HUES64 (cell line): ENCODE measurements around the gene ETFBKMT.
A peak's percentile ranks its signal among the peaks of the same experiment; 100 is the strongest.
"Not testable (repeated sequence)": the region's sequence is repeated elsewhere in the genome, so short reads cannot be mapped to it uniquely, and the experiment has no call there.

ENCODE experiments used
- H3K27ac ChIP-seq: 2 replicates; pipeline ENCODE4 v1.7.0; 2013; ENCODE audit warnings: low read depth, low read length, inconsistent platforms
- H3K27me3 ChIP-seq: 2 replicates; pipeline ENCODE4 v1.6.1; 2013; ENCODE audit warnings: mild to moderate bottlenecking, low read length; ENCODE audit not compliant: insufficient read depth
- H3K36me3 ChIP-seq: 2 replicates; pipeline ENCODE4 v1.6.1; 2013; ENCODE audit warnings: mild to moderate bottlenecking, low read length; ENCODE audit not compliant: insufficient read depth
- H3K4me1 ChIP-seq: 2 replicates; pipeline ENCODE4 v1.6.1; 2013; ENCODE audit warnings: mild to moderate bottlenecking, low read length, moderate library complexity; ENCODE audit not compliant: insufficient read depth
- H3K4me3 ChIP-seq: 2 replicates; pipeline ENCODE4 v1.5.1; 2013; ENCODE audit warnings: mild to moderate bottlenecking, low read length, moderate library complexity
- H3K9ac ChIP-seq: 2 replicates; pipeline ENCODE4 v1.6.1; 2013; ENCODE audit warnings: mild to moderate bottlenecking, low read depth, low read length
- H3K9me3 ChIP-seq: 2 replicates; pipeline ENCODE4 v1.6.1; 2013; ENCODE audit warnings: low read depth, low read length; ENCODE audit not compliant: insufficient read depth
- WGBS: fragments of 150-250, 120-280 bp; methylation state at CpG from one replicate; pipeline ENCODE4 v1.1.7; 2013; ENCODE audit warnings: missing lambda C conversion rate; 5-methylcytosine and 5-hydroxymethylcytosine counted together

The ETFBKMT gene

DNA sequence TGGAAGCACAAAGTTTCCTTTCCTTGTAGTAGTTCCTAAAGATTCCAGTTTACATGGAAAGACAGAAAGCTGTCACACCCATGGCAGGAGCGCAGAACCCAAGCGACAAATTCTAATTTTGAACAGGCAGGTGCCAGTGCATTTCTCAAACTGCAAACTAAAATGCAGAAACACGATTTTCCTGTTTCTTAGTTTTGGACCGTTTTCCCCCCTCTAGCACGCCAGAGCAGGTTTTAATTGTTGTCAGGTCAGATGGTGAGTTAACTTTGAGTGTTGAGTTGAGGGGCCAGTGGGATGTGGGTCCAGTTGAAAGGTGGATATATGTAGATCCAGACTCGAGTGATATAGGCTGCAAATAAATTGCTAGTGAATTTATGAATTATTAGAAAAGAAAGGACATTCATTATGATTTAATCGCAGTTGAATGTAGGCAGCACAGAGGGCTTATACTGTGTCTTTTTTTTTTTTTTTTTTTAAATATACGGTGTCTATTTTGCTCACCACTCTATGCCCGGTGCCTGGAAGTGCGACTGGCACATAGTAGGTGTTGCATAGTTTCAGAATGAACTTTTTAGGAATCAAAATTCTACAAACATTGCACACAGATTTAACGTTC is 909 bp upstream of the ETFBKMT start:
- peak overlapping the region; percentile 72 for H3K4me3 ChIP-seq
- H3K4me1 ChIP-seq, result peaks cover 6% of the 10 kb centered on the region; the same call in 1 of the 2 replicates
- H3K27me3 ChIP-seq, result no peaks in the 10 kb centered on the region
- WGBS, result 32% methylated on average over 10 of the region's 11 CpGs
- peak overlapping the region; percentile 71 for H3K9ac ChIP-seq
- H3K27ac ChIP-seq, result peak overlapping the region; percentile 91; the same call in 1 of the 2 replicates
- H3K9me3 ChIP-seq, result no peaks in the 10 kb centered on the region
- H3K36me3 ChIP-seq, result no peaks in the 10 kb centered on the region

DNA sequence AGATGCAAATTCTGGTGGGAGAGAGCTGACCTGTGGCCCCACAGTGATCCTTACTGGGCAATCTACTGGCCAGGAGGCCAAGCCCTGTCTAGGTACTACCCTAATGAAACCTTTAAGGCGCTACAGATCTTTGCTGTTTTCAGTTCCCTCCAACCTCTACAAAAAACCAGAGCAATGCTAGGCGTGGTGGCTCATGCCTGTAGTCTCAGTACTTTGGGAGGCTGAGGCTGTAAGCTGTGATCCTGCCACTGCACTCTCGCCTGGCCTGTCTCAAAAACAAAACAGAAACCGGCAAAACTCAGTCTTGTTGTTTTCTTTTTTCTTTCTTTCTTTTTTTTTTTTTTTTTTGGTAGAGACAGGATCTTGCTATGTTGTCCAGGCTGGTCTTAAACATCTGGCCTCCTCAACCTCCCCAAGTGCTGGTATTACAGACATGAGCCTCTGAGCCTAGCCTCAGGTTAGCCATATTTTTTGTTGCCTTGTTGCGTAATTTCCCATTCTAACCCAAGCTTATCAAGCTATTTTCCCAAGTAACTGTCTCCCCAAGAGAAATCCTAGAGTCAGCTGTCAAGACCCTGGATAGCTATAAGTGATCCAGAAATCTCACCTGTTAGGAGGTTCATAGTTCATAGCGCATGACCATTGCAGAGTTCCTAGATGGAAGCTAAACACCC is 2.8 kb downstream of the ETFBKMT start:
- no peak overlapping the region for H3K9ac ChIP-seq
- peaks cover 6% of the 10 kb centered on the region; the same call in 1 of the 2 replicates for H3K4me1 ChIP-seq
- no peak overlapping the region for H3K4me3 ChIP-seq
- no peaks in the 10 kb centered on the region for H3K27me3 ChIP-seq
- H3K9me3 ChIP-seq, result peaks cover 13% of the 10 kb centered on the region; the same call in 1 of the 2 replicates
- H3K36me3 ChIP-seq, result no peaks in the 10 kb centered on the region
- 94% methylated on average over 5 of the region's 6 CpGs for WGBS
- no peak overlapping the region for H3K27ac ChIP-seq

GRCh38 chr12:31663576-31663975 is 4.1 kb downstream of the ETFBKMT start:
- Histone ChIP-seq H3K9me3 (peaks cover 13% of the 10 kb centered on the region; the same call in 1 of the 2 replicates), H3K4me1 (peaks cover 1% of the 10 kb centered on the region; the same call in 1 of the 2 replicates)

GRCh38 chr12:31664038-31664437 is 4.5 kb downstream of the ETFBKMT start:
- WGBS, result 92% methylated on average over 6 of the region's 6 CpGs
- Histone ChIP-seq H3K27ac (no peak overlapping the region), H3K4me3 (no peak overlapping the region), H3K9me3 (peaks cover 17% of the 10 kb centered on the region), H3K27me3 (no peaks in the 10 kb centered on the region), H3K9ac (no peak overlapping the region), H3K36me3 (no peaks in the 10 kb centered on the region), H3K4me1 (no peaks in the 10 kb centered on the region)

More at GRCh38 chr12:31663576-31663975, 4.1 kb downstream of the ETFBKMT start:
- Histone ChIP-seq H3K36me3 (no peaks in the 10 kb centered on the region), H3K27me3 (no peaks in the 10 kb centered on the region), H3K9ac (no peak overlapping the region), H3K4me3 (no peak overlapping the region), H3K27ac (no peak overlapping the region)
- WGBS, result 81% methylated on average over 4 of the region's 4 CpGs

DNA sequence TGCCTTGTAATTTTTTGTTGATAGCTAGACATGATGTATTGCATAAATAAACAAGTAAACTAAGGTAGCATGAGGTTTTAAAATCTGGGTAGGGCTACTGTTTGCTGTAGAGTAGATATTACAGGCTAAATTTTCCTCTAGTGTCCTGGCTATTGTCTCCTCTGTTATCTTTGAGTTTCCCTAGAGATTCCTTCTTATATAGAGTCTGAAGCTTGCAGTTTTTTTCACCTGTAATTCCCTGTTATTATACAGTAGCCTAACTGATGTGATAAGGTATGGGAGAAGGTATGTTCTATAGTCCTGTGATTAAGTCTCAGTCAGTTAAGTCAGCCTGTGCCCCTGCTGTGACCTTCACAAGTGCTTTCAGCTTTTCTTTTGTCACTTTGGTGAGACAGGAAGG is 9.5 kb downstream of the ETFBKMT start:
- peaks cover 6% of the 10 kb centered on the region for H3K4me1 ChIP-seq
- H3K27ac ChIP-seq, result no peak overlapping the region
- H3K36me3 ChIP-seq, result 0 out of 2 replicates have a peak, but pooled peaks cover 3% of the 10 kb centered on the region
- peaks cover 22% of the 10 kb centered on the region for H3K9me3 ChIP-seq
- H3K27me3 ChIP-seq, result no peaks in the 10 kb centered on the region
- no peak overlapping the region for H3K4me3 ChIP-seq
- H3K9ac ChIP-seq, result no peak overlapping the region

- H3K27me3 ChIP-seq, H3K9ac ChIP-seq, H3K4me1 ChIP-seq, H3K36me3 ChIP-seq, H3K4me3 ChIP-seq, H3K27ac ChIP-seq: not testable (repeated sequence)
- WGBS, result 92% methylated on average over 2 of the region's 2 CpGs
- H3K9me3 ChIP-seq, result peaks cover 25% of the 10 kb centered on the region
Measured at GRCh38 chr12:31669582-31669981, 10.1 kb downstream of the ETFBKMT start.

DNA sequence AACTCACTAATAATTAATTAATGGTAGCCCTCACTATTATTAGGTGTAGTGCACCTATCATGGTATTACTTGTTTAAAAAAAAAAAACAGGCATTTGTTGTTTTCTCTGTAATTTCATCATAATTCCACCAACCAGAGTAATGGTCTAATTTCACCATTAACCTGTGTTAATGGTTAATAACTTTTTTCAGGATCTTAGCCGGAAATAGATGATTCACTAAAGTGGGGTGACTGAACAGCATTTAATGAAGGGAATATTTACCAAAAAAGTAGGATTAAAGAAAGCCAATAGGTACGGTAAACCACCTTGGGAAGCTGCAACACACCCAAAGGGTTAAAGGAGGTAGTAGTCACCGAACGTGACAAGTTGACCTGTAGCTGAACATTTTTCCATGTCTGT is 13.0 kb downstream of the ETFBKMT start:
- Histone ChIP-seq H3K9ac (no peak overlapping the region), H3K4me3 (no peak overlapping the region), H3K9me3 (peaks cover 12% of the 10 kb centered on the region), H3K27ac (no peak overlapping the region), H3K27me3 (no peaks in the 10 kb centered on the region), H3K4me1 (peaks cover 6% of the 10 kb centered on the region), H3K36me3 (0 out of 2 replicates have a peak, but pooled peaks cover 3% of the 10 kb centered on the region)
- 96% methylated on average over 4 of the region's 4 CpGs for WGBS

DNA sequence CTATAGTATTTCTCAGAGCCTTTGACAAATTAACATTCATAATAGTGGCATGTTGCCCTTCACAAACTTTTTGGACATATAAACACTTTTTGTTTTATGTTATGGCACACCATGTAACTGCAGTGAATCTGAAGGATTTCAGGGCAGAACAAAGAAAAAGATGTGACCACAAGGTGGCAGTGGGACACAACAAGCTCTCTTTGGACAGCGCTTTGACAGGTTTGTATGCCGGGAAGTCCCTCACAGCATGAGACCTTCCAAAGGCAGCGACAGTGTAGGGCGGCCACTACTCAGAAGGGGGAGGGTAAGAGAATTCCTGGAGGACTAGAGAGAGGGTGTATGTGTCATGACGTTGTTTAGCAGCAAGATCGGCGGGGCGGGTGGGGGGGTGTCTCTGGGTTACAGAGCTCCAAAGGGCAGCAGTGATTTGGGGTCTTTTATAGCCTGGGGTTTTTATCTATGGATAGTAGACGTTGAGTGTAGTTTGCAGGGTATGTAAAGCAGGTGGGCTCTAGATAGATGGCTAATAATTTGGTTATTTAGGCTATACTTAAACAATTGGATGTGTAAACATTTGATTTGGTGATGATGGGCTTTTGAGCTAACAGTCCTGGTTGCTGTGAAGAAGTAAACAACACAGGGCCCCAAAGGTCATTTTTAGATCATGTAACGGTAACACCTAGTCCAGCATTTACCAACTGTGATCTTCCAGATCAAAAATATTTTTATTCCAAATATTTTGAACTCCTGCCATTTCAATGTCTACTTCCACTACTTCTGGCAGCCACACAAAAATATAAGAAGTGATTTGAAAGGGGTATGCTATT is 22.9 kb downstream of the ETFBKMT start:
- Histone ChIP-seq H3K36me3 (peaks cover 14% of the 10 kb centered on the region), H3K27ac (no peak overlapping the region), H3K27me3 (no peaks in the 10 kb centered on the region), H3K4me1 (no peaks in the 10 kb centered on the region), H3K4me3 (no peak overlapping the region), H3K9ac (no peak overlapping the region), H3K9me3 (peaks cover 15% of the 10 kb centered on the region)
- 19% methylated on average over 10 of the region's 10 CpGs for WGBS

- H3K4me3 ChIP-seq, result no peak overlapping the region
- peaks cover 14% of the 10 kb centered on the region for H3K36me3 ChIP-seq
- H3K9me3 ChIP-seq, result peaks cover 15% of the 10 kb centered on the region
- H3K9ac ChIP-seq, result no peak overlapping the region
- WGBS, result 79% methylated on average over 3 of the region's 3 CpGs
- H3K27me3 ChIP-seq, result no peaks in the 10 kb centered on the region
- no peak overlapping the region for H3K27ac ChIP-seq
- no peaks in the 10 kb centered on the region for H3K4me1 ChIP-seq
Measured at GRCh38 chr12:31685801-31686200, 26.3 kb downstream of the ETFBKMT start.

- H3K4me1 ChIP-seq, result no peaks in the 10 kb centered on the region
- 91% methylated on average over 3 of the region's 3 CpGs for WGBS
- no peak overlapping the region for H3K27ac ChIP-seq
- H3K9me3 ChIP-seq, result peaks cover 15% of the 10 kb centered on the region
- H3K36me3 ChIP-seq, result peaks cover 14% of the 10 kb centered on the region
- no peaks in the 10 kb centered on the region for H3K27me3 ChIP-seq
- no peak overlapping the region for H3K4me3 ChIP-seq
- no peak overlapping the region for H3K9ac ChIP-seq
Measured at GRCh38 chr12:31687101-31687527, 27.6 kb downstream of the ETFBKMT start.

DNA sequence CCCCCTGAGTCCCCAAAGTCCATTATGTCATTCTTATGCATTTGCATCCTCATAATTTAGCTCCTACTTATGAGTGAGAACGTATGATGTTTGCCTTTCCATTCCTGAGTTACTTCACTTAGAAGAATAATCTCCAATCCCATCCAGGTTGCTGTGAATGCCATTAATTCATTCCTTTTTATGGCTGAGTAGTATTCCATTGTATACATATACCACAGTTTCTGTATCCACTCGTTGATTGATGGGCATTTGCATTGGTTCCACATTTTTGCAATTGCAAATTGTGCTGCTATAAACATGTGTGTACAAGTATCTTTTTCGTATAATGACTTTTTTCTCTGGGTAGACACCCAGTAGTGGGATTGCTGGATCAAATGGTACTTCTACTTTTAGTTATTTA is 30.4 kb downstream of the ETFBKMT start:
- H3K9ac ChIP-seq, H3K4me1 ChIP-seq, H3K4me3 ChIP-seq, H3K27ac ChIP-seq, H3K36me3 ChIP-seq, H3K27me3 ChIP-seq, H3K9me3 ChIP-seq: not testable (repeated sequence)
- WGBS, result 96% methylated on average over 3 of the region's 3 CpGs
